Activated CD4-positive, alpha-beta memory T cell treated with anti-CD3 and anti-CD28 coated beads for 36 hours (primary cell): ENCODE measurements around the gene PSG6. TPM values are rescaled to one million over a fixed set of nuclear protein-coding genes. Genes with fewer than 3 reads are reported as not detected.
"Not testable (repeated sequence)": the region's sequence is repeated elsewhere in the genome, so short reads cannot be mapped to it uniquely, and the experiment has no call there.

ENCODE experiments used
- CTCF ChIA-PET: fragments of 350-600 bp; sonication (Branson Sonifier 250); formaldehyde crosslinking; loops from one replicate; lab custom pipeline; 2021; ENCODE audit warnings: antibody characterized with exemption, inconsistent platforms; lab: Charles Lee
- POLR2A ChIA-PET: fragments of 350-600 bp; sonication (Branson Sonifier 250); formaldehyde crosslinking; loops from one replicate; lab custom pipeline; 2021; ENCODE audit warnings: antibody characterized with exemption; lab: Charles Lee
- DNase-seq: peaks from one replicate; pipeline ENCODE4 v3.0.0-alpha.2; 2020
- H3K27ac Mint-ChIP-seq: one replicate; pipeline ENCODE4 v1.8.0; 2021; ENCODE audit warnings: mixed read lengths
- H3K27me3 Mint-ChIP-seq: one replicate; pipeline ENCODE4 v1.8.0; 2021; ENCODE audit warnings: mixed read lengths
- H3K36me3 Mint-ChIP-seq: one replicate; pipeline ENCODE4 v1.8.0; 2021; ENCODE audit warnings: mixed read lengths
- H3K4me1 Mint-ChIP-seq: one replicate; pipeline ENCODE4 v1.8.0; 2021; ENCODE audit warnings: low read depth, mixed read lengths
- H3K4me3 Mint-ChIP-seq: one replicate; pipeline ENCODE4 v1.8.0; 2021; ENCODE audit warnings: mild to moderate bottlenecking, mixed read lengths
- H3K9me3 Mint-ChIP-seq: one replicate; pipeline ENCODE4 v1.8.0; 2021; ENCODE audit warnings: mixed read lengths
- intact Hi-C: fragments of 100-400 bp; cut with micrococcal nuclease; formaldehyde crosslinking; loops from one replicate; pipeline ENCODE4 v1.15.1; 2023
- total RNA-seq, 2 experiments: library from RNA; stranded (reverse); gene quantifications; one replicate each; pipeline ENCODE4 v1.2.3, GENCODE V29; 2021

The PSG6 gene
- total RNA-seq, 2 experiments from 2014 or later = not detected

DNA sequence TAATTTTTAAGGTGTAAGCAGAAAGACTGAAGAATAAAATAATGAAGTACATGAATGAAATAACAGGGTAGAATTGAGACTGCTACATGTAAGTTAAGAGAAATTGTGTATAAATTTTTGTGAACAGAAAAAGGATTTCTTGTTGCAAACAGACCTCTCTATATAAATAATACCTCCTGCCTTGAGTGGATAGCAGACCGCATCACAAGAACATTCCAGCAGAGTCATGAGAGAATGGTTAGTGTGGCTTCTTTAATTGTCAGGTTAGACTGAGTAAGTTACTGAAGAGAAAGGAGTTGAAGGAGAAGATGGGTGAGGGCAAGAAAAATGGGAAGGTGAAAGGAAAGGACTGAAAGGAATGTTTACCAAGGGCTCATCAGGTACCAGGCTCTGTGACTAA, 18.6 kb downstream of the PSG6 start:
- H3K27me3 Mint-ChIP-seq = peaks cover 22% of the 10 kb centered on the region
- CTCF ChIA-PET, H3K4me3 Mint-ChIP-seq, H3K27ac Mint-ChIP-seq, DNase-seq, intact Hi-C loops, H3K36me3 Mint-ChIP-seq, H3K4me1 Mint-ChIP-seq, H3K9me3 Mint-ChIP-seq, POLR2A ChIA-PET: not testable (repeated sequence)

DNA sequence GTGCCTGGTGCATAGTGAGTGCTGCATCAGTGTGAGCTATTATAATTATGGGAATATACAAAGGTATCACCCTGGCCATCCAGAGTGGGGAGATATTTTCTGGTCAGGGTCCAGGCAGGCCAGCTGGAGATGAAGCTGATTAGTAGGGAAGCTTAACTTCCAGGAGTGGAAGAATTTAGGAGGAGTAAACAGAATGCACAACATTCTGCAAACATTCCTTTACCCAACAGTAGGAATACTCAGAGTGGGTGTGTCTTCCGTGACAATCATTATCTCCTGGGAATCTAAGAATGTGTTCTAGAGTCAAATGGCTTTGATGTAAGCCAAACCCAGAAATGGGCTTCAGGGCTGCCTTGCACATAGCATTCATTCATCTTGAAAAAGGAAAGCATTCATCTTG, 19.0 kb downstream of the PSG6 start:
- intact Hi-C loops = not testable (repeated sequence)

DNA sequence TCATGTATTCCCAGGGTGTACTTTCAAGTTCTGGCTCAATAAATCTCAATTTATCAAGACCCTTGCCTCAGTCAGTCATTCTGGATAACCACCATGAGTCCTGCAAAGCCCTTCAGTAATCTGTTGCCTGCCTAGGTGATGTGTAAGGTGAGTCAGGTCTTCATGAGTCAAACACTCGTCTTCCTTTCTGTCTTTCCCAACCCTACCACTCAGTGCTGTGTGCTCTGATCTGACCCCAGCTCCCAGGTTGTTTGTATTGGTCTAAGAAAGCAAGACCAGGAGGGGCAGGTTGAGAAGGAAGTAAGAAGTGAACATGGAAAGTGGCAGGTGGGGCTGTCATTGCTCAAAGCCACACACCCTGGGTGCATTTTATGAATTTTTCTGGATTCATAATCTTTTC, 20.0 kb downstream of the PSG6 start:
- H3K4me3 Mint-ChIP-seq, CTCF ChIA-PET, intact Hi-C loops, H3K4me1 Mint-ChIP-seq, DNase-seq, H3K27ac Mint-ChIP-seq, H3K36me3 Mint-ChIP-seq, POLR2A ChIA-PET: not testable (repeated sequence)
- Mint-ChIP-seq H3K9me3 (peaks cover 11% of the 10 kb centered on the region), H3K27me3 (peaks cover 17% of the 10 kb centered on the region)

More for the DNA sequence above, 19.0 kb downstream of the PSG6 start:
- H3K4me3 Mint-ChIP-seq, H3K4me1 Mint-ChIP-seq, H3K36me3 Mint-ChIP-seq, CTCF ChIA-PET, H3K27ac Mint-ChIP-seq, POLR2A ChIA-PET, DNase-seq, H3K9me3 Mint-ChIP-seq: not testable (repeated sequence)
- peaks cover 22% of the 10 kb centered on the region for H3K27me3 Mint-ChIP-seq

DNA sequence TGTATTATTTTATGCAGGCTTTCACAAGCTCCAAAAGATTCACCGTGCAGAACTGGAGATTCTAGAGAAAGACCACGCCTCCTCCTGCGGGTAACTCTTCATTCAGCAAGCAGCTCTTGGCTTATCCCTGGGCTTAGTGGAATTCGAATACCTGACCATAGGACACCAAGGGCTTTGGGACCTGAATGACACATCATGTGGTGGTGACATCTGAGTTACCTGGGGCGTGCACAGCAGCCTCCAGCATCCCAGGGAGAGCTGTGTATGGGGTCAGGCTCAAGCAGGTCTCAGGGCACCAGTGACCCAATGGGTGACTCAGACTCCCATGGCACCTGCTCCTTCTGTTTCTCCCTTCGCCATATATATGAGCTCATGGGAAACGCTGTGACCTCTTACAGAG, 27.2 kb downstream of the PSG6 start:
- H3K4me3 Mint-ChIP-seq, CTCF ChIA-PET, H3K27me3 Mint-ChIP-seq, H3K36me3 Mint-ChIP-seq, intact Hi-C loops, DNase-seq, H3K27ac Mint-ChIP-seq, H3K4me1 Mint-ChIP-seq, POLR2A ChIA-PET: not testable (repeated sequence)
- H3K9me3 Mint-ChIP-seq = peaks cover 18% of the 10 kb centered on the region

DNA sequence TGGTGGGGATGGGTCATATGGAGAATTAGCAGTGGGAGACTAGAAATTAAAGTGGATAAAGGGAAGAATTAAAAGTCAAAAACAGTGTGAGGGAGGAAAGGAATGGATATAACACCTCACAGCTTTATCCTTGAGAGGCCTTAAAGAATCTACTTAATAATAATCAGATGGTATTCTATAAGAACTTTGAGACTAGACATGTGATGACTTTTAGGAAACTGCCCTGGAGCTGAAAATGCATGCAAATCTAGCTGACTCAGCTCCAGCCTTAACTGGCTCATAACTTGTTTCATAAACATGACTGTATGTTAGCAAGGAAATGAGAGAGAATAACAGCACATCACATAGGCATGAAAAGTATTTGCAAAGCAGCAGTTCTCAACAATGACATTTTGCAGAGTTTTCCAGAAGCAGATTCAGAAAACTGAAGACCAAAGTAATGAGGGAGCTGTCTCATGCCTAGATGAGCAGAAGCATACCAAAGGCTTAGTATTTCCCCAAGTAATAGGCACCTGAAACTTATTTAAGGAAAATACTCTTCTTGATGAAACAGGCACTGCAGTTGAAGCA, 29.7 kb downstream of the PSG6 start:
- CTCF ChIA-PET, intact Hi-C loops, H3K27ac Mint-ChIP-seq, H3K4me3 Mint-ChIP-seq, POLR2A ChIA-PET, DNase-seq, H3K4me1 Mint-ChIP-seq, H3K36me3 Mint-ChIP-seq: not testable (repeated sequence)
- H3K27me3 Mint-ChIP-seq = peaks cover 17% of the 10 kb centered on the region
- peaks cover 14% of the 10 kb centered on the region for H3K9me3 Mint-ChIP-seq

DNA sequence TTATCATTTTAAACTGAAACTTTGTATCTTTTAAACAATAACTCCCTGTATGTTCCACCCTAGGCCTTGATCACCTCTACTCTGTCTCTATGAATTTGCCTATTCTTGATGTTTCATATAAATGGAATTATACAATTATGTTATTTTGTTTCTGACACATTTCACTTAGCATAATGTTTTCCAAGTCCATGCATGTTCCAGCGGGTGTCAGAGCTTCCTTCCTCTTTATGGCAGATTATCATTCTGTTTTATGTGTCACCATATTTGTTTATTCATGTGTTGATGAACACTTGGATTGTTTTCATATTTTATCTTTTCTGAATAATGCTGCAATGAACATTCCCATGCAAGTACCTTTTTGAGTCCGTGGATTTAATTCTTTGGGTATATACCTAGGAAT, 35.0 kb downstream of the PSG6 start:
- CTCF ChIA-PET = interaction anchor here (1.5 kb wide), 1 partner anchor 9 kb away, joined by 6 read pairs; no protein-coding TSS in a partner anchor
- DNase-seq, H3K4me3 Mint-ChIP-seq, H3K4me1 Mint-ChIP-seq, H3K9me3 Mint-ChIP-seq, POLR2A ChIA-PET, H3K36me3 Mint-ChIP-seq, intact Hi-C loops, H3K27ac Mint-ChIP-seq: not testable (repeated sequence)
- H3K27me3 Mint-ChIP-seq = peaks cover 24% of the 10 kb centered on the region

DNA sequence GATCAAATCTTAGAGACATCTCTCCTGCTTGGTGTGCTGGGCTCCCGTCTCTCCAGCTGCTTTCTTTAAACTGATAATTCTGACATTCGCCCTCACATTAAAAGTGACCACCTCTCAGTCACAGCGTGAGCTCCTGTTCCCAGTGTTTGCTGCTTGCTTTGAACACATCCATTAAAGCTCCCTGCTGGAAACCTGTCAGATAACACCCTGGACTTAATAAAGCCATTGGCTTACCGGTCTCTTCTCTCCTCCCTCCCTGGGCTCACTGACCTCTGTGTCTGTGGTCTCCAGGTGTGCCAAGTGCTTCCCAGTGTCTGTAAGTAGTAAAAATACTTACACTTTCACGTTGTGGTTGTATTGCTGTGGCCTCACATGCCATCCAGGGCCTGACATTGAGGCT, 35.7 kb downstream of the PSG6 start:
- DNase-seq, POLR2A ChIA-PET, H3K4me3 Mint-ChIP-seq, H3K27ac Mint-ChIP-seq, H3K36me3 Mint-ChIP-seq, H3K9me3 Mint-ChIP-seq, intact Hi-C loops, CTCF ChIA-PET, H3K4me1 Mint-ChIP-seq: not testable (repeated sequence)
- H3K27me3 Mint-ChIP-seq = peaks cover 21% of the 10 kb centered on the region

DNA sequence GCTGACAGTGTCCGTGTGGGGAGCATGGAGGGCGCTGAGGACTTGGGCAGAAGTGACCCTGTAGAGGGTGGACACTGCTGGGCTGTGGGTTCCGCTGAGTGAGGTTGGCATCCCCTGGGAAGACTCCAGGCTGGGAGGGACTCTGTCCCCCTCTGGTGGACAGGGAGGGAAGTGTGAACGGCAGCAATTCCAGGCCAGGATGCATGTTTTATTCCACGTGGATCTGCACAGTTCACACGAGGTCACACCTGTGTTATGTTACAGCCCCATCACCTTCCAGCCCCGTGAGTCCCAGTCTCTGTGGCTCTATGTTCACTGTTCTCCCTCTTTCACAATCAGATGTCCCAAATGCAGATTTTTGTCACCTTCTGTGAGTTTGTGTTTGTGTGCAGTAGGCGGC, 36.4 kb downstream of the PSG6 start:
- H3K27ac Mint-ChIP-seq, H3K4me3 Mint-ChIP-seq, DNase-seq, H3K4me1 Mint-ChIP-seq, H3K36me3 Mint-ChIP-seq, H3K9me3 Mint-ChIP-seq, POLR2A ChIA-PET, intact Hi-C loops: not testable (repeated sequence)
- peaks cover 21% of the 10 kb centered on the region for H3K27me3 Mint-ChIP-seq
- CTCF ChIA-PET = interaction anchor here (1.0 kb wide), 1 partner anchor 25 kb away, joined by 5 read pairs; no protein-coding TSS in a partner anchor

DNA sequence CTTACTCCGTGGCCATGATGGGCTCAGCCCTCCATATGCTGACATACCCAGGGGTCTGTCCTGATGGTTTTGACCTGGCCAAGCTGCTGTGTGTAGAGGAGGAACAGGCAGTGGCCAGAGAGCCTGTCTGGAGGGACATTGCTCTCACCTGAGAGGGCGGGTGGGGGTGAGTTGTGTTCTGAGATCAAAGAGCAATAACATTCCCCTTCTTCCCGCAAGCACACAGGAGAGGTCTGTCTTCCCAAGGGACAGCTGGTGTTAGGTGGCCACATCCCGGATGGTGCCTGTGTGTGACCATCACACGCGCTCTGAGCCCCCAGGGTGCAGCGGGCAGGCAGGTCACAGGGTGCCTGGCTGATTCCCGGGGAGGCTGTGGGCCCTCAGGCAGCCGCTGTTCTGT, 37.1 kb downstream of the PSG6 start:
- H3K4me1 Mint-ChIP-seq, intact Hi-C loops, POLR2A ChIA-PET, H3K4me3 Mint-ChIP-seq, H3K36me3 Mint-ChIP-seq, H3K9me3 Mint-ChIP-seq, H3K27ac Mint-ChIP-seq, DNase-seq: not testable (repeated sequence)
- H3K27me3 Mint-ChIP-seq = peaks cover 21% of the 10 kb centered on the region
- CTCF ChIA-PET = interaction anchor here (1.0 kb wide), 1 partner anchor 24 kb away, joined by 5 read pairs; no protein-coding TSS in a partner anchor

DNA sequence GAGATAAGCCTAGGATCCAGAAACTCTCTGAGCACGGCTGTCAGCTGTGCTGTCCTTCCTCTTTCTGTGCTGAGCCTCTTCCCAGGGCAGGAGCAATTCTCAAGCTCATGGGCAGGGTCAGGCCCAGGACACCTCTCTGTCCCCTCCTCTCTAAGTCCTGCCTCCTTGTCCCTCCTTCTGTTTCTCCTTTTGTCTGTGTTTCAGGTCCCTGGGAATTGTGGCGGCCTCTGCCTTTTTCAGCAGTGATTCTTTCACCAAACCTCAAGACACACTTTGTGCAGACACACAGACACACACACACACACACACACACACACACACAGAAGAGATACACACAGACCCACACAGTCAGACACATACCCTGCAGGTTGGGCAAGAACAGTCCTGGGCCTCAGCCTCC, 38.1 kb downstream of the PSG6 start, which contains the start of gene PSG1:
Gene PSG1, minus strand, starts transcription at position 101 of the 400 bp plus-strand sequence. CDS start 132 bp downstream, outside the sequence.
- DNase-seq = no peak
- intact Hi-C loops = no loop called here
- no peak within 1 kb of the TSS for H3K4me3 Mint-ChIP-seq
- ChIA-PET POLR2A (no interaction called here), CTCF (no interaction called here)
- no peaks in the 10 kb centered on the region for H3K9me3 Mint-ChIP-seq
- H3K27me3 Mint-ChIP-seq = peaks cover 13% of the 10 kb centered on the region
- H3K4me1 Mint-ChIP-seq = no peaks in the 10 kb centered on the region
- no peaks in the 10 kb centered on the region for H3K36me3 Mint-ChIP-seq
- no peak within 1 kb of the TSS for H3K27ac Mint-ChIP-seq

DNA sequence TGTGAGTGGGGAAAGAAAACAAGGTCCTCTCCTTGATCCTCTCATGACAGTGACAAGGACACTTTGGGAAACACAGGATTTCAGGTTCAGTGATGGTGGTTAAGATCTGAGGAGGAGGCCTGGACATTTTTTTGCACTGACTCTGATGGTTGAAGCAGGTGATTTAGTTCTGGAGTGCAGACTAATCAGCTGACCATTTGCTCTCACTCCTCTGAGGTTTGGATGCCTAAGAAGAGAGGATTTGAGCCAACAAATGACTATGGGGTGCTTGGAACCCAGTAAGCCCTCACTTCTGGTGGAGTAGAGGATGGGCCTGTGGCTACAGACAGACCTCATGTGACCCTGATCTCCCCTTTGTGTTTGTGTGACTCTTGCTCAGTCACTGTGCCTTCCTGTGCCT, 41.1 kb downstream of the PSG6 start:
- CTCF ChIA-PET, POLR2A ChIA-PET, H3K27me3 Mint-ChIP-seq: not testable (repeated sequence)

DNA sequence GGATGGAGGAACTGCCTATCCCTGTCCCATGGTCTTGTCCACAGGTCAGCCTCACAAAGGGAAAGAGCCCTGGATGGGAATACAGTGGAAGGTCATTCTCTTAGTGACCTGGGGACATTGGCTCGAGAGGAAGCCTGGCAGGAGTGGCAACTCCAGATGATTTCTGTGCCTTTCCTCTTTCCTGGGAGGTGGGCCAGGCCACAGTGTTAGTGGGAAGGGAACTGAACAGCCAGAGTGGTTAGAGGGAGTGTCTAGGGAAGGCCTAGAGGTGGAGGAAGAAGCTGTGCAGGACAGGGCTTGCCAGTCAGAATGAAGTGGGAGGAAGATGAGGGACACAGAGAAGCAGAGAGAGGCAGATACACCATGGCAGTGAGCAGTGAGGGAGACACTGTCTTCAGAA, 41.8 kb downstream of the PSG6 start:
- POLR2A ChIA-PET, H3K9me3 Mint-ChIP-seq, H3K36me3 Mint-ChIP-seq, DNase-seq, H3K4me1 Mint-ChIP-seq, CTCF ChIA-PET, H3K27ac Mint-ChIP-seq, H3K4me3 Mint-ChIP-seq, intact Hi-C loops, H3K27me3 Mint-ChIP-seq: not testable (repeated sequence)

More for the DNA sequence above, 41.1 kb downstream of the PSG6 start:
- intact Hi-C loops, DNase-seq, H3K27ac Mint-ChIP-seq, H3K4me3 Mint-ChIP-seq, H3K9me3 Mint-ChIP-seq, H3K36me3 Mint-ChIP-seq, H3K4me1 Mint-ChIP-seq: not testable (repeated sequence)
